ENCODE results near the gene C1GALT1.

DNA sequence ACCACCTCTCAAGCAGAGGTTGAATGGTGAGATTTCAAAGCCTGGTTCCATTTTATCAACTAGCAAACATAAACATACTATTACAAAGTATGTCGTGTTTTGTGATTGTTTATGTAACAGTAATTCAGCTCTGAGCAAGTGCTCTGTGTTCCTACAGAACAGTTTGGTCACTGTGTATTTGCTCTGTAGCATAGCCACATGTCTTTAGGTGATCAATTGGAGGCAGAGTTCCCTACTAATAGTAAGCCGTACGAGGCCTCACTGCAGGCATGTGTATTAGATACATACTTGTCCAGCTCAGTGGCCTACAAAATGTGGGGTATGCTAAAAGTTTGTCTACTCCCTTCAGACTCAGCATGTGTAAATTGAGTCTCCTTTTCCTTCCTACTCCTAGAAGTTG lies 53.0 kb downstream of the C1GALT1 start:
- TF ChIP-seq, protein P1, sequence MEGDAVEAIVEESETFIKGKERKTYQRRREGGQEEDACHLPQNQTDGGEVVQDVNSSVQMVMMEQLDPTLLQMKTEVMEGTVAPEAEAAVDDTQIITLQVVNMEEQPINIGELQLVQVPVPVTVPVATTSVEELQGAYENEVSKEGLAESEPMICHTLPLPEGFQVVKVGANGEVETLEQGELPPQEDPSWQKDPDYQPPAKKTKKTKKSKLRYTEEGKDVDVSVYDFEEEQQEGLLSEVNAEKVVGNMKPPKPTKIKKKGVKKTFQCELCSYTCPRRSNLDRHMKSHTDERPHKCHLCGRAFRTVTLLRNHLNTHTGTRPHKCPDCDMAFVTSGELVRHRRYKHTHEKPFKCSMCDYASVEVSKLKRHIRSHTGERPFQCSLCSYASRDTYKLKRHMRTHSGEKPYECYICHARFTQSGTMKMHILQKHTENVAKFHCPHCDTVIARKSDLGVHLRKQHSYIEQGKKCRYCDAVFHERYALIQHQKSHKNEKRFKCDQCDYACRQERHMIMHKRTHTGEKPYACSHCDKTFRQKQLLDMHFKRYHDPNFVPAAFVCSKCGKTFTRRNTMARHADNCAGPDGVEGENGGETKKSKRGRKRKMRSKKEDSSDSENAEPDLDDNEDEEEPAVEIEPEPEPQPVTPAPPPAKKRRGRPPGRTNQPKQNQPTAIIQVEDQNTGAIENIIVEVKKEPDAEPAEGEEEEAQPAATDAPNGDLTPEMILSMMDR (IDR thresholded peaks at IDR 0.05; ENCODE audit: insufficient read depth, low read length), result no peak
- TF ChIP-seq REST (IDR thresholded peaks at IDR 0.05; ENCODE audit: insufficient replicate concordance, low read depth), result no peak
- TF ChIP-seq GABPA (IDR thresholded peaks at IDR 0.05; ENCODE audit: low read depth), result no peak
- TF ChIP-seq POLR2AphosphoS5 (IDR thresholded peaks at IDR 0.05; ENCODE audit: low read depth), result no peak
